Right lobe of liver (tissue), 4 donors: ENCODE results near the gene TGFA.

Experiments used
- POLR2A ChIP-seq: fragments of 450-650 bp; IDR thresholded peaks from one replicate; pipeline ENCODE4 v1.6.1; 2017; ENCODE audit warnings: antibody characterized with exemption, mild to moderate bottlenecking
- TF ChIP-seq, protein P1 (sequence below), 4 donors: fragments of 200-600 bp in 3 of 4; fragments of 450-650 bp in 1 of 4; IDR thresholded peaks; one replicate each; pipeline versions ENCODE4 v1.5.1 to v1.8.0; 2016 to 2022; ENCODE audit warnings: antibody characterized with exemption in 4 of 4, mild to moderate bottlenecking in 2 of 4
- donor health status: DM: no; HTN: no; CAD: no.
- donor health status: DM: no; HTN: no; CAD: no.
- donor health status: DM: no; HTN: yes; CAD: no.

DNA sequence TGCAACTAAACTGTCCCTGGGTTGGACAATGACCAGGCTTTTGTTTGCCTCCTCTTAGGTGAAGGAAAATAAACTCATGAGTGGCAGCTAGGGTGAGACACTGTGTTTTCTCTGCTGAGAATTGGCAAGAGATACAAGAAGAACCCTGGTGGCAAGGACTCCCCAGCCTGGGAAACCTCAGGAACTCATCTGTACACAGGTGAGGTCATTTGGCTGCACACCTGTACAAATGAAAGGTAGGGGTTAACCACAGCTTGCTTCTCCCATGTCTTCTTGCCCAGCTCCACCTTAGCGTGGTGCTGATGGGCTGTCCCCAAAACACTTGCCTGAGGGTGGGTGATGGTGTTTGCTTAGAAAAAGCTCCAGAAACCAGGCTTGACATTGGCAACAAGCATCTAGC is 154.6 kb downstream of the TGFA start:
- TF ChIP-seq, protein P1, sequence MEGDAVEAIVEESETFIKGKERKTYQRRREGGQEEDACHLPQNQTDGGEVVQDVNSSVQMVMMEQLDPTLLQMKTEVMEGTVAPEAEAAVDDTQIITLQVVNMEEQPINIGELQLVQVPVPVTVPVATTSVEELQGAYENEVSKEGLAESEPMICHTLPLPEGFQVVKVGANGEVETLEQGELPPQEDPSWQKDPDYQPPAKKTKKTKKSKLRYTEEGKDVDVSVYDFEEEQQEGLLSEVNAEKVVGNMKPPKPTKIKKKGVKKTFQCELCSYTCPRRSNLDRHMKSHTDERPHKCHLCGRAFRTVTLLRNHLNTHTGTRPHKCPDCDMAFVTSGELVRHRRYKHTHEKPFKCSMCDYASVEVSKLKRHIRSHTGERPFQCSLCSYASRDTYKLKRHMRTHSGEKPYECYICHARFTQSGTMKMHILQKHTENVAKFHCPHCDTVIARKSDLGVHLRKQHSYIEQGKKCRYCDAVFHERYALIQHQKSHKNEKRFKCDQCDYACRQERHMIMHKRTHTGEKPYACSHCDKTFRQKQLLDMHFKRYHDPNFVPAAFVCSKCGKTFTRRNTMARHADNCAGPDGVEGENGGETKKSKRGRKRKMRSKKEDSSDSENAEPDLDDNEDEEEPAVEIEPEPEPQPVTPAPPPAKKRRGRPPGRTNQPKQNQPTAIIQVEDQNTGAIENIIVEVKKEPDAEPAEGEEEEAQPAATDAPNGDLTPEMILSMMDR (IDR thresholded peaks at IDR 0.05): no peak
- no peak for TF ChIP-seq POLR2A
